Suprapubic skin (tissue), 4 donors: ENCODE data around the gene MED20. TPM values are rescaled to one million over a fixed set of nuclear protein-coding genes. Genes with fewer than 3 reads are reported as not detected.

Source experiments
- DNase-seq, 2 donors: peaks; one replicate each; pipeline ENCODE4 v3.0.0-alpha.2; 2019; ENCODE audit warnings: low spot score in 2 of 2
- H3K27ac ChIP-seq: fragments of 200-600 bp; sonication (generic); one replicate; pipeline ENCODE4 v1.5.1; 2019
- H3K27me3 ChIP-seq: fragments of 200-600 bp; sonication (generic); one replicate; pipeline ENCODE4 v1.5.1; 2019
- H3K36me3 ChIP-seq: fragments of 200-600 bp; sonication (generic); one replicate; pipeline ENCODE4 v1.5.1; 2019
- H3K4me1 ChIP-seq: fragments of 200-600 bp; sonication (generic); one replicate; pipeline ENCODE4 v1.5.1; 2019
- H3K4me3 ChIP-seq: fragments of 200-600 bp; sonication (generic); one replicate; pipeline ENCODE4 v1.5.1; 2019; ENCODE audit warnings: mild to moderate bottlenecking
- H3K9me3 ChIP-seq: fragments of 200-600 bp; sonication (generic); one replicate; pipeline ENCODE4 v1.5.1; 2019
- EP300 ChIP-seq: sonication (generic); formaldehyde crosslinking; IDR thresholded peaks from one replicate; pipeline ENCODE4 v1.6.1; 2017; ENCODE audit warnings: antibody characterized with exemption
- POLR2A ChIP-seq, 2 donors: fragments of 450-650 bp; IDR thresholded peaks; one replicate each; pipeline ENCODE4 v1.6.1; 2017; ENCODE audit warnings: antibody characterized with exemption in 2 of 2, mild to moderate bottlenecking in 2 of 2, moderate library complexity in 2 of 2
- POLR2AphosphoS5 ChIP-seq, 3 donors: sonication (generic); formaldehyde crosslinking; IDR thresholded peaks; one replicate each; pipeline ENCODE4 v1.6.1; 2017; ENCODE audit warnings: antibody characterized with exemption in 3 of 3
- WGBS: methylation state at CpG from one replicate; pipeline ENCODE4 v1.1.5; 2018; 5-methylcytosine and 5-hydroxymethylcytosine counted together
- total RNA-seq, 4 donors: library from RNA; depleted of rRNA; stranded (reverse); fragments of >200 nt; gene quantifications; one replicate each; pipeline ENCODE4 v1.1.0, GENCODE V29; 2016
- TF ChIP-seq, protein P1 (sequence below), 2 donors: fragments of 200-600 bp in 1 of 2; fragments of 450-650 bp in 1 of 2; sonication (generic) in 1 of 2; IDR thresholded peaks; one replicate each; pipeline ENCODE4 v1.5.1; 2016 to 2019; ENCODE audit warnings: antibody characterized with exemption in 2 of 2, mild to moderate bottlenecking in 1 of 2, moderate library complexity in 1 of 2

The MED20 gene
- total RNA-seq, 4 donors from 2014 or later = 15.2 to 18.7 (median 17.3) TPM

DNA sequence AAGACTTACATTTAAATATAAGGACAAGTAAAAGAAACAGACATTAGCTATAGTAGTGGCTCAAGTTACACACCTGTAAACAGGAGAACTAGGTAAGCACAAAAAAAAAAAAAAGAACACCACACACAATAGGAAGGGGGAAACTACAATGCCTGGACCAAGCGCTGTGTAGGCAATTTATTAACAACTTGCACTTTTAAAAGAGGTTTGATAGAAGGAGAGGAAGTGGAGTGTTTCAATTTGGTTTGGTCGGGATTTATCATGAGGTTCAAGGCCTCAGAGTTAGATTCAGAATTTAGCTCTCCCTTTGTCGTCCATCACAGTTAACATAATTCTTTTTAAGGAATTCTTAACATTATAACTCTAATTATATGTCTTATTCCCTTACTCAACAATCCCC lies 24.7 kb downstream of the MED20 start:
- Histone ChIP-seq H3K9me3 (no peaks in the 10 kb centered on the region), H3K27ac (peak overlapping the region; percentile 87), H3K36me3 (peaks cover 4% of the 10 kb centered on the region), H3K4me3 (peak overlapping the region; percentile 90), H3K4me1 (peaks cover 24% of the 10 kb centered on the region), H3K27me3 (no peaks in the 10 kb centered on the region)
- DNase-seq = no peak
- WGBS = 69% methylated on average over 3 of the region's 3 CpGs
- TF ChIP-seq EP300 (no peak), POLR2AphosphoS5 (IDR thresholded peaks at IDR 0.05) (no peak), POLR2A (IDR thresholded peaks at IDR 0.05) (no peak)
- TF ChIP-seq, protein P1, sequence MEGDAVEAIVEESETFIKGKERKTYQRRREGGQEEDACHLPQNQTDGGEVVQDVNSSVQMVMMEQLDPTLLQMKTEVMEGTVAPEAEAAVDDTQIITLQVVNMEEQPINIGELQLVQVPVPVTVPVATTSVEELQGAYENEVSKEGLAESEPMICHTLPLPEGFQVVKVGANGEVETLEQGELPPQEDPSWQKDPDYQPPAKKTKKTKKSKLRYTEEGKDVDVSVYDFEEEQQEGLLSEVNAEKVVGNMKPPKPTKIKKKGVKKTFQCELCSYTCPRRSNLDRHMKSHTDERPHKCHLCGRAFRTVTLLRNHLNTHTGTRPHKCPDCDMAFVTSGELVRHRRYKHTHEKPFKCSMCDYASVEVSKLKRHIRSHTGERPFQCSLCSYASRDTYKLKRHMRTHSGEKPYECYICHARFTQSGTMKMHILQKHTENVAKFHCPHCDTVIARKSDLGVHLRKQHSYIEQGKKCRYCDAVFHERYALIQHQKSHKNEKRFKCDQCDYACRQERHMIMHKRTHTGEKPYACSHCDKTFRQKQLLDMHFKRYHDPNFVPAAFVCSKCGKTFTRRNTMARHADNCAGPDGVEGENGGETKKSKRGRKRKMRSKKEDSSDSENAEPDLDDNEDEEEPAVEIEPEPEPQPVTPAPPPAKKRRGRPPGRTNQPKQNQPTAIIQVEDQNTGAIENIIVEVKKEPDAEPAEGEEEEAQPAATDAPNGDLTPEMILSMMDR (IDR thresholded peaks at IDR 0.05) = no peak

- Histone ChIP-seq H3K9me3 (no peaks in the 10 kb centered on the region), H3K4me3 (peak within 1 kb of the TSS; percentile 90), H3K27me3 (no peaks in the 10 kb centered on the region), H3K4me1 (peaks cover 24% of the 10 kb centered on the region), H3K27ac (peak within 1 kb of the TSS; percentile 87), H3K36me3 (no peaks in the 10 kb centered on the region)
- under 1% methylated on average over 48 of the region's 55 CpGs for WGBS
- peak; percentile 94 to 95 for DNase-seq
- no peak for TF ChIP-seq POLR2A (IDR thresholded peaks at IDR 0.05)
- TF ChIP-seq POLR2AphosphoS5 (IDR thresholded peaks at IDR 0.05) = no peak
- TF ChIP-seq, protein P1 (IDR thresholded peaks at IDR 0.05) = no peak
- no peak for TF ChIP-seq EP300
Measured at GRCh38 chr6:41895300-41896233, 25.4 kb downstream of the MED20 start, which contains the start of gene USP49. Gene USP49 (minus strand): TSS chr6:41895375. CDS start chr6:41806983, 88,392 bp downstream.

DNA sequence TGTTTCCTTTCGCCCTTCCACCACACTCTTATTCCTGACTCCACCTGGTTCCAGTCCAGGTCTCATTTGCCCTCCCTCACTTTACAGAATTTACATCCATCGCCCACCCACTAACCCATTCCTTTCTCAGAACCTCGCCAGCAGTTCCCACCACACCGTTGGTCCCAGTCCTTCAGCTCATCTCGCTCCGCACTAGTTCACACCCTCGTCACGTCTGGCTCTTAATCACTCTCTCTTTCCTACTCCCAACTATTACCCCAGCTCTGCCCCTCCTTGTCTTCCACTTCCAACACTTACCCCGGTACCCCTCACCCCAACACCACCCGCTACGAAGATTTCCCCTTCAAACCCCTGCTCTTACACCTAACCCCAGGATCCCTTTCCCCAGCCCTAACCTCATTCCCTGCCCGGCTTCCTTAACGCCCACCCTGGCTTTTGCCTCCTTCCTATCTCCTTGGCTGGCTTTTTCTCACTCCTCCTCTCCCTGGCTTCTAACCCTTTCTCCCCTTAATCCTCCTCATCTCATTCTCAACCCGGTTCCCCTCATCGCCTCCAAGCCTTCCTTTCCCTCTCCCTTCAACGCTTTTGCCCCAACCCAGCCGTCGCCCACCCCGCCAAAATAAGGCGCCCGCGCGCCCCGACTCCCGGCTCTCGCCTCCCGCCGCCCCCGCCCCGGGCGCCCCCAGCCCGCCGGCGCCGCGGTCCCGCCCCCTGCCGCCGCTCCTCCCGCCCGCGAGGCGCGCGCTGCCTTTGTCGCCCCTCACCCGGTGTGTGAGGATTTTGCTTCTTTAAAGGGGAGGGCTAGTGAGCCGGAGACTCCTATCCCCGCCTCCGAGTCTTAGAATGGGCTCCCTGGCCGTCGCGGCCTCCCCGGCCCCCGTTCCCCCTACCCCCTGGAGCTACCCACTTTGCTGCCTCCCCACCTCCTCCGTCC lies 26.3 kb downstream of the MED20 start:
- peak overlapping the region; percentile 87 for H3K27ac ChIP-seq

DNA sequence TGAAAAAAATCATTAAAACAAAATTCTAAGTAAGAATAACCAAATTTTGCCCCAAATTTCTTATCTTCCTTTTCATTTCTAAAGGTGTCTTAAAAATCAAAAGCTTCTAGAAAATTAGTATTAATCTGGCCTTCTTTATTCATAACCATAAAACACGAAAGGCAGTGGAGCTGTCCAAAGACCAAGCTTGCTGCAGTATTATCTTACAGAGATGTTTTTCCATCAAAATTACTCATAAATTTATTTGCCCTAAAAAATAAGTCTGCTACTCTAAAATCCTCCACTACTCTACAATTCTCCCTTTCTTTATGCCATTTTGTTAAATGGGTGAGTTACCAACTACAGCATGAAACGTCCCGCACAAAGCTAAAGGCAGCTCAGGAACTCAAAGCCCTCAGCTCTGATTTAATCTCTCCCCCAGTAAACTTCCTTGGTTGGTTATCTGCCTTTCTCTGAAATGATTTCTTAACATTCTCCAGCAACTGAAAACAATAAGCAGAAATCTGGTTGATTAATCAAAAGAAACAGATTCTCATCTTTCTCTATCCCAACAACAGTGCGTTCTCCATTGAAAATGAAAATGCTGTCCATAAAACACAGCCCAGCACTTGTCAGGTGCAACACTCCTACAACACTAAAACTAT lies 27.9 kb downstream of the MED20 start:
- Histone ChIP-seq H3K36me3 (no peaks in the 10 kb centered on the region), H3K27ac (no peak overlapping the region), H3K4me3 (no peak overlapping the region), H3K9me3 (no peaks in the 10 kb centered on the region), H3K4me1 (peaks cover 24% of the 10 kb centered on the region), H3K27me3 (no peaks in the 10 kb centered on the region)
- TF ChIP-seq, protein P1 (IDR thresholded peaks at IDR 0.05) = no peak
- TF ChIP-seq EP300 (no peak), POLR2A (IDR thresholded peaks at IDR 0.05) (no peak)
- 81% methylated on average over 4 of the region's 4 CpGs for WGBS
- no peak for DNase-seq

More for the DNA sequence above, 26.3 kb downstream of the MED20 start:
- Histone ChIP-seq H3K4me1 (peaks cover 24% of the 10 kb centered on the region), H3K36me3 (no peaks in the 10 kb centered on the region), H3K27me3 (no peaks in the 10 kb centered on the region), H3K9me3 (no peaks in the 10 kb centered on the region), H3K4me3 (peak overlapping the region; percentile 90)
- TF ChIP-seq, protein P1 (IDR thresholded peaks at IDR 0.05) = no peak
- TF ChIP-seq POLR2A (IDR thresholded peaks at IDR 0.05) (no peak), POLR2AphosphoS5 (IDR thresholded peaks at IDR 0.05) (no peak), EP300 (no peak)
- WGBS = 2% methylated on average over 54 of the region's 56 CpGs
- peak in 1 of 2 donors; percentile 67 for DNase-seq
